ENCODE measurements around the gene UBP1. TPM values are rescaled to one million over a fixed set of nuclear protein-coding genes. Genes with fewer than 3 reads are reported as not detected.

UBP1 gene
- total and polyA plus RNA-seq, 9 of the 15 experiments (the other 6 are each of a cell fraction or from before 2014, with no cell fraction given) = 13.6 to 143 (median 79.6) TPM

DNA sequence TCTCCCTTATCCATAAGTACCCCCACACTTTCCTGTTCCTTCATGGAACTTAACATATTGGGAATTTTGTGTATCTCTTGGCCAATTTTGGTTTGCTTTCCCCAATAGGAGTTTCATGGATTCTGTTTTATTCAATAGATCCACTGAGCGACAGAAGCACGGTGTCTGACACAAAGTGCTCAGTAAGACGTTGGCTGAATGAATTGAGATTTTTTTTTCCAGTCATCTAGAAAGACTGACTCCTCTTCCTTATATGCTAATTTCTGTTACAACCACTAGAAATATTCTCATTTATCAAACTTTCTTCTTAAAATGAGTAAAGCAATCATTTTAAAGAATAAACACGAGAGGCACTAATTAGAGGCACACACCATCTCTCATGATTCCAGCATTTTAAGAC, 48.1 kb downstream of the UBP1 start (continued):
- TF ChIP-seq, protein P1, sequence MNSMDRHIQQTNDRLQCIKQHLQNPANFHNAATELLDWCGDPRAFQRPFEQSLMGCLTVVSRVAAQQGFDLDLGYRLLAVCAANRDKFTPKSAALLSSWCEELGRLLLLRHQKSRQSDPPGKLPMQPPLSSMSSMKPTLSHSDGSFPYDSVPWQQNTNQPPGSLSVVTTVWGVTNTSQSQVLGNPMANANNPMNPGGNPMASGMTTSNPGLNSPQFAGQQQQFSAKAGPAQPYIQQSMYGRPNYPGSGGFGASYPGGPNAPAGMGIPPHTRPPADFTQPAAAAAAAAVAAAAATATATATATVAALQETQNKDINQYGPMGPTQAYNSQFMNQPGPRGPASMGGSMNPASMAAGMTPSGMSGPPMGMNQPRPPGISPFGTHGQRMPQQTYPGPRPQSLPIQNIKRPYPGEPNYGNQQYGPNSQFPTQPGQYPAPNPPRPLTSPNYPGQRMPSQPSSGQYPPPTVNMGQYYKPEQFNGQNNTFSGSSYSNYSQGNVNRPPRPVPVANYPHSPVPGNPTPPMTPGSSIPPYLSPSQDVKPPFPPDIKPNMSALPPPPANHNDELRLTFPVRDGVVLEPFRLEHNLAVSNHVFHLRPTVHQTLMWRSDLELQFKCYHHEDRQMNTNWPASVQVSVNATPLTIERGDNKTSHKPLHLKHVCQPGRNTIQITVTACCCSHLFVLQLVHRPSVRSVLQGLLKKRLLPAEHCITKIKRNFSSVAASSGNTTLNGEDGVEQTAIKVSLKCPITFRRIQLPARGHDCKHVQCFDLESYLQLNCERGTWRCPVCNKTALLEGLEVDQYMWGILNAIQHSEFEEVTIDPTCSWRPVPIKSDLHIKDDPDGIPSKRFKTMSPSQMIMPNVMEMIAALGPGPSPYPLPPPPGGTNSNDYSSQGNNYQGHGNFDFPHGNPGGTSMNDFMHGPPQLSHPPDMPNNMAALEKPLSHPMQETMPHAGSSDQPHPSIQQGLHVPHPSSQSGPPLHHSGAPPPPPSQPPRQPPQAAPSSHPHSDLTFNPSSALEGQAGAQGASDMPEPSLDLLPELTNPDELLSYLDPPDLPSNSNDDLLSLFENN (IDR thresholded peaks at IDR 0.05; ENCODE audit: low read depth in 2 of 2, low read length in 2 of 2) = no peak

DNA sequence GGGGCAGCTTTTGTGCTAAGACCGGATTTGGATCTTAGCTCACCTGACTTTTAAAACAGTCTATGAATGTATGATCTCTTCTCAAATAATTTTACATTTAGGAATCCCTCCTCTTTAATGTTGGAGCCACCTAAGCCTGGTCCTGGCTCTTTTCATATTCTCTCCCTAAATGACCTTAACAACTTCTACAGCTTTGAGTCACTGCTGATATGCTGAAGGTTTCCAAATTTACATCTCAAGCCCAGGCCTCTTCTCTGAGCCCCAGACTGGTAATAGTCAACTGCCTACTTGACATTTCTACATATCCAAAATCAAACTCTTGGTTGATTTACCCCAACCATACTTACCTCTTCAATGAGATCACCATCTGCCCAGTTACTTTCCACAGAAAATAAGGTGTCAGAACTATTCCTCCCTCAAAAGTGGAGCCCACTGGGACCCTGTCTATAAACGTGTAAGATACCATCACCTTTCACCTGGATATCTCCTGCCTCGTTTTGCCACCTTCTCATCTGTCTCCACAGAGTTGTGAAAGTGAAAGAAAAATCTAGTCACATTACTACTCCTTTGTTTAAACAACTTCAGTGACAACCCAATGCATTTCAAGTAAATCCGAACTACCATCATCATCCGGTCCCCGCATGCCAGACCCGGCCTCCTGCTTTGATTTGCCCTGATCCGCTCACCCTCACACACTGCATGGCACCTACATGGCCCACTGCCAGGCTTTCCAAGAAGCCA, 48.8 kb downstream of the UBP1 start:
- Histone ChIP-seq H3K9me1 (ENCODE audit: control insufficient read depth, insufficient read depth, low read length) (no peaks in the 10 kb centered on the region), H3K27ac (ENCODE audit: extremely low read depth, low read depth, low read length) (no peak overlapping the region), H3K9me3 (replicated peaks; ENCODE audit: control insufficient read depth, insufficient read depth, low read depth, low read length) (no peaks in the 10 kb centered on the region), H3K4me2 (ENCODE audit: insufficient read depth, low read length) (no peak overlapping the region), H4K20me1 (replicated peaks; ENCODE audit: control insufficient read depth, insufficient read depth, low read length) (no peaks in the 10 kb centered on the region), H3K4me1 (replicated peaks in 1 of 2; ENCODE audit: control insufficient read depth in 2 of 2, insufficient read depth in 2 of 2, low read length in 2 of 2) (0 out of 5 replicates have a peak, but pooled peaks cover 0 to 2% of the 10 kb centered on the region in 2 experiments), H3K4me3 (no peak overlapping the region), H3K9ac (ENCODE audit: insufficient read depth in 1 of 2, low read depth in 2 of 2, low read length in 2 of 2) (no peak overlapping the region), H3K27me3 (ENCODE audit: control insufficient read depth in 2 of 2, insufficient read depth in 2 of 2, low read length in 2 of 2) (no peaks in the 10 kb centered on the region), H2AFZ (ENCODE audit: low read depth, low read length) (no peak overlapping the region), H3K79me2 (ENCODE audit: control insufficient read depth, insufficient read depth, low read length) (no peaks in the 10 kb centered on the region), H3K36me3 (ENCODE audit: control insufficient read depth, insufficient read depth, low read length) (peaks cover 92% of the 10 kb centered on the region)
- ATAC-seq (no peak), FAIRE-seq (no peak), DNase-seq (ENCODE audit: extremely low read depth in 1 of 4, low spot score in 3 of 4) (no peak)
- 0 out of 2 replicates have a peak, but pooled peaks have one; percentile 22 for TF ChIP-seq POLR2A (conservative IDR thresholded peaks at IDR 0.05)
- TF ChIP-seq ELF4 (CRISPR knock-in tag; IDR thresholded peaks at IDR 0.05) = no peak
- ChIA-PET POLR2A (interaction anchor here (1.3 to 1.7 kb wide), 2 partner anchors 10 kb away, joined by 3 to 7 read pairs; no protein-coding TSS in a partner anchor), CTCF (ENCODE audit: low intra/inter-chr PET ratio) (no interaction called here)
- intact Hi-C loops (cut with micrococcal nuclease) = no loop called here
- in situ Hi-C loops (cut with MboI) = no loop called here
- 83% methylated on average over 8 of the region's 8 CpGs for WGBS (ENCODE audit: insufficient coverage, low coverage, missing lambda C conversion rate)
- no TSS peak for BruUV-seq (replicated peaks)
